Lower leg skin (tissue), 4 donors: ENCODE results near the gene SELENON. TPM values are rescaled to one million over a fixed set of nuclear protein-coding genes. Genes with fewer than 3 reads are reported as not detected.
A peak's percentile ranks its signal among the peaks of the same experiment; 100 is the strongest.

ENCODE experiments used
- DNase-seq, 2 donors: peaks; one replicate each; pipeline ENCODE4 v3.0.0-alpha.2; 2019; ENCODE audit warnings: low spot score in 2 of 2
- H3K4me3 ChIP-seq: fragments of 200-600 bp; sonication (generic); 2 replicates; pipeline ENCODE4 v1.5.1; 2017; ENCODE audit warnings: mild to moderate bottlenecking, low read depth; ENCODE audit not compliant: poor library complexity, severe bottlenecking
- CTCF ChIP-seq, 3 donors: fragments of 450-650 bp; IDR thresholded peaks; one replicate each; pipeline ENCODE4 v1.5.1; 2016; ENCODE audit warnings: antibody characterized with exemption in 3 of 3, mild to moderate bottlenecking in 3 of 3, moderate library complexity in 2 of 3
- POLR2A ChIP-seq, 2 donors: fragments of 450-650 bp; IDR thresholded peaks; one replicate each; pipeline ENCODE4 v1.6.1; 2016 to 2017; ENCODE audit warnings: antibody characterized with exemption in 2 of 2, mild to moderate bottlenecking in 1 of 2, moderate library complexity in 1 of 2
- WGBS, 2 donors: methylation state at CpG; one replicate each; pipeline ENCODE4 v1.1.5; 2018; 5-methylcytosine and 5-hydroxymethylcytosine counted together
- intact Hi-C: fragments of 100-400 bp; cut with DNase I; formaldehyde crosslinking; loops from one replicate; pipeline ENCODE4 v1.15.0; 2023; ENCODE audit warnings: low total_unique reads
- total RNA-seq, 4 donors: library from RNA; depleted of rRNA; stranded (reverse); fragments of >200 nt; gene quantifications; one replicate each; pipeline ENCODE4 v1.1.0, GENCODE V29; 2016

The SELENON gene
- total RNA-seq, 4 donors from 2014 or later, result 14.9 to 24.5 (median 17.6) TPM

DNA sequence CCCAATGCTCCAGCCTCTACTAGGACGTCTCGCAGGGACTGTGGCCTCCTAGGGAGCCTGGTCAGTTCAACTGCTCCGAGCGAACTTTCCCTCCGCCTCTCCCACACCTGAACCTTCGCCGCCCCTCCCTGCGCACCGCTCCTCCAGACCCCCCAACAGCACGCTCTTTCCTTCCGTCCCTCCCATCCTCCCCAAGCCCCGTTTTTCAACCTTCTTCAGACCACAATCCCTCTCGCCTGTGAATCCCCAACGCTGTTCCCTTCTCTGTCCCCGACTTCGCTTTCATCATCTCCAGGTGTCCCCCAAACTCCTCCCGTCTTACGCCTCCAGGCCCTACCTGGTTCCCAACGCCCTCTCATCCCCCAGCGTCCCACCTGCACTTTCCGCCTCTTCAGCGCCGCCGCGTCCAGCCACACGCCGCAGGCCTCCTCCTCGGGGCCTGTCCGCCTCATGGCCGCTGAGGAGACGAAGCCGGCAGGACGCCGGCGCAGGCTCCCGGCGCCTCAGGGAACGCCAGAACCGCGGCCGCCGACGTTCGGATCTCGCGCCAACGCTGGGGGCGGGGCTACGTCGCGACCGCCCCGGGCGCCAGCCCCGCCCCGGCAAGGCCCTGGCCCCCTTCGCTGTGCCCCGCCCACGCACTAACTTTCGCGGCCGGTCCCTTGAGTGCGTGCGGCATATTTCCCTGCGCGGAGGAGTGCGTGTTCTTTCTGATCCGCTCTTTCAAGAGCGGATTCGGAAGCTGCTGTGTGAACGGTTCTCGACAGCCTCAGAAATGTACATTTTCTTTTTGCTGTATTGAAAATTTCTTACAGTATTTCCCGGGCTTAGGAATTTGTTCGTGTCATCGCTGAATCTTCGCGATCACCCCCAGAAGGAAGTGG, 59.2 kb downstream of the SELENON start, which contains the start of gene AUNIP:
AUNIP (minus strand) TSS at position 552 of the 884 bp plus-strand sequence; CDS start at position 452, 100 bp downstream.
- WGBS, 2 donors, result 2 to 4% methylated on average over 63 to 77 of the region's 77 CpGs
- TF ChIP-seq CTCF (IDR thresholded peaks at IDR 0.05) (no peak), POLR2A (IDR thresholded peaks at IDR 0.05) (no peak)
- H3K4me3 ChIP-seq, result peak within 1 kb of the TSS; percentile 26
- DNase-seq, result peak; percentile 74 to 95
- intact Hi-C loops, result no loop called here

GRCh38 chr1:25861316-25862286, 61.6 kb downstream of the SELENON start:
- WGBS, 2 donors, result 75 to 77% methylated on average over 16 of the region's 16 CpGs
- H3K4me3 ChIP-seq, result no peak overlapping the region
- DNase-seq, result no peak
- intact Hi-C loops, result no loop called here
- TF ChIP-seq CTCF (IDR thresholded peaks at IDR 0.05) (no peak), POLR2A (IDR thresholded peaks at IDR 0.05) (no peak)

- TF ChIP-seq CTCF (IDR thresholded peaks at IDR 0.05) (no peak), POLR2A (IDR thresholded peaks at IDR 0.05) (no peak)
- DNase-seq, result peak in 1 of 2 donors; percentile 81
- intact Hi-C loops, result no loop called here
- no peak overlapping the region for H3K4me3 ChIP-seq
- WGBS, 2 donors, result 77 to 82% methylated on average over 20 of the region's 20 CpGs
These were observed 62.9 kb downstream of the SELENON start for GRCh38 chr1:25862785-25863485.

GRCh38 chr1:25863486-25864262, 63.7 kb downstream of the SELENON start:
- DNase-seq, result peak in 1 of 2 donors; percentile 80
- no peak overlapping the region for H3K4me3 ChIP-seq
- 68 to 76% methylated on average over 17 to 24 of the region's 25 CpGs for WGBS, 2 donors
- intact Hi-C loops, result no loop called here
- TF ChIP-seq CTCF (IDR thresholded peaks at IDR 0.05) (no peak), POLR2A (IDR thresholded peaks at IDR 0.05) (no peak)

DNA sequence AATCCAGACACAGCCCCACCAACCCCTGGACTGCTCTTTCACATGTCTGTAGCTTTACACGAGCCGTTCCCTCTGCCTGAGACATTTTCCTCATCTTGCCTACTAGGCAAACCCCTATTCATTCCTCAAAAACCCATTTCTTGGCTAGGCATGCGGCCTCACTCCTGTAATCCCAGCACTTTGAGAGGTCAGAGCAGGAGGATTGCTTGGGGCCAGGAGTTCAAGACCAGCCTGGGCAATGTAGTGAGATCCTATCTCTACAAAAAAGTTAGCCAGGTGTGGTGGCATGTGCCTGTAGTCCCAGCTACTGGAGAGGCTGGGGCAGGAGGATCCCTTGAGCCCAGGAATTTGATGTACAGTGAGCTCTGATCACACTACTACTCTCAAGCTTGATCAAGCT, 64.4 kb downstream of the SELENON start:
- WGBS, 2 donors, result 91 to 97% methylated on average over 3 of the region's 3 CpGs
- intact Hi-C loops, result no loop called here
- TF ChIP-seq CTCF (IDR thresholded peaks at IDR 0.05) (no peak), POLR2A (IDR thresholded peaks at IDR 0.05) (no peak)
- H3K4me3 ChIP-seq, result no peak overlapping the region
- DNase-seq, result no peak
